ENCODE data around the gene REC114. TPM values are rescaled to one million over a fixed set of nuclear protein-coding genes. Genes with fewer than 3 reads are reported as not detected.

Gene REC114
- polyA plus RNA-seq, 2 donors, result not detected

GRCh38 chr15:73602446-73602843 lies 159.5 kb downstream of the REC114 start:
- WGBS, 2 donors, result 5 to 11% methylated on average over 1 of the region's 1 CpG
- Histone ChIP-seq H3K4me3 (ENCODE audit: low read depth in 1 of 2, low read length in 2 of 2) (no peak overlapping the region), H3K9me3 (ENCODE audit: control insufficient read depth in 2 of 2, insufficient read depth in 1 of 2, low read depth in 1 of 2, low read length in 1 of 2) (no peaks in the 10 kb centered on the region), H3K27me3 (ENCODE audit: control insufficient read depth in 1 of 2, insufficient read depth in 2 of 2, low read length in 2 of 2) (no peaks in the 10 kb centered on the region), H3K4me1 (ENCODE audit: control insufficient read depth in 2 of 2, insufficient read depth in 2 of 2, low read length in 1 of 2) (peaks cover 2 to 6% of the 10 kb centered on the region in 2 donors), H3K27ac (ENCODE audit: low read depth in 2 of 2, low read length in 1 of 2) (peak overlapping the region; percentile 73 to 88), H3K36me3 (ENCODE audit: control insufficient read depth in 2 of 2, insufficient read depth in 2 of 2, low read length in 1 of 2) (no peaks in the 10 kb centered on the region)

DNA sequence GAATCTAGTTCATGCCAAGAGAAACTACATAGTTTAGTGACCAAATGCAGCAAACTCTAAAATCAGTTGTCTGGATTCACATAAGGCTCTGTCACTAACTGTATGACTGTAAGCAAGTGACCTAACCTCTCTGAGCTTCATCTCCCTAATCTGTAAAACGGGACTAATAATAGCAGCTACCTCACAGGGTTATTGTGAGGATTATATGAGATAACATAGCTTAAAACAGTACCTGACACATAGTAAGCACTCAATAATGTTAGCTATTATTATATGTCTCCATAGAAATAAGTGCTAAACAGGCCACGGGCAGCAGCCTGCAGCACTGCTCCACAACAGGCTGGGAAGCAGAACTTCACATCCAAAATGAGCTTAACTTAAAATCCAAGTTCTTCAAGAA lies 160.0 kb downstream of the REC114 start:
- Histone ChIP-seq H3K36me3 (ENCODE audit: control insufficient read depth in 2 of 2, insufficient read depth in 2 of 2, low read length in 1 of 2) (no peaks in the 10 kb centered on the region), H3K27ac (ENCODE audit: low read depth in 2 of 2, low read length in 1 of 2) (no peak overlapping the region), H3K4me3 (ENCODE audit: low read depth in 1 of 2, low read length in 2 of 2) (no peak overlapping the region), H3K4me1 (ENCODE audit: control insufficient read depth in 2 of 2, insufficient read depth in 2 of 2, low read length in 1 of 2) (peaks cover 0 to 6% of the 10 kb centered on the region in 2 donors), H3K9me3 (ENCODE audit: control insufficient read depth in 2 of 2, insufficient read depth in 1 of 2, low read depth in 1 of 2, low read length in 1 of 2) (no peaks in the 10 kb centered on the region), H3K27me3 (ENCODE audit: control insufficient read depth in 1 of 2, insufficient read depth in 2 of 2, low read length in 2 of 2) (no peaks in the 10 kb centered on the region)
- WGBS, 2 donors, result 62% methylated on average over 2 of the region's 2 CpGs

DNA sequence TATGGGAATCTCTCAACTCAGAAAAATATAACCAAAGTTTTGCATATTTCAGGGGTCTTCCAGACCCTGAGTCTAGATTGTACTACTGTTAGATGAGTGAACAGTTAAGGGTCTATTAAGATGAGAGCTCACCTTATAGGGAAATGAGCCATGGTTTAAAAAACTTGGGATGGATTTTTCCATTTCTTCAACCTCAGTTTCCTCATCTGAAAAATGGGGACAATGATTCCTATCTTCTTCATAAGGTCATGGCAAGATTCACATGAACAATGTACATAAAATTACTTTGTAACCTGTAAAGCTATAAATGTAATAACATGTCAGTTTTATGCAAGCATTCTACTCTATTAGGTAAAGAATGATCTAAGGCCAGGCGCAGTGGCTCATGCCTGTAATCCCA lies 161.5 kb downstream of the REC114 start:
- Histone ChIP-seq H3K4me3 (ENCODE audit: low read depth in 1 of 2, low read length in 2 of 2) (no peak overlapping the region), H3K27ac (ENCODE audit: low read depth in 2 of 2, low read length in 1 of 2) (no peak overlapping the region), H3K36me3 (ENCODE audit: control insufficient read depth in 2 of 2, insufficient read depth in 2 of 2, low read length in 1 of 2) (no peaks in the 10 kb centered on the region), H3K9me3 (ENCODE audit: control insufficient read depth in 2 of 2, insufficient read depth in 1 of 2, low read depth in 1 of 2, low read length in 1 of 2) (no peaks in the 10 kb centered on the region), H3K4me1 (ENCODE audit: control insufficient read depth in 2 of 2, insufficient read depth in 2 of 2, low read length in 1 of 2) (peaks cover 0 to 6% of the 10 kb centered on the region in 2 donors), H3K27me3 (ENCODE audit: control insufficient read depth in 1 of 2, insufficient read depth in 2 of 2, low read length in 2 of 2) (no peaks in the 10 kb centered on the region)
- 92 to 95% methylated on average over 1 of the region's 1 CpG for WGBS, 2 donors

DNA sequence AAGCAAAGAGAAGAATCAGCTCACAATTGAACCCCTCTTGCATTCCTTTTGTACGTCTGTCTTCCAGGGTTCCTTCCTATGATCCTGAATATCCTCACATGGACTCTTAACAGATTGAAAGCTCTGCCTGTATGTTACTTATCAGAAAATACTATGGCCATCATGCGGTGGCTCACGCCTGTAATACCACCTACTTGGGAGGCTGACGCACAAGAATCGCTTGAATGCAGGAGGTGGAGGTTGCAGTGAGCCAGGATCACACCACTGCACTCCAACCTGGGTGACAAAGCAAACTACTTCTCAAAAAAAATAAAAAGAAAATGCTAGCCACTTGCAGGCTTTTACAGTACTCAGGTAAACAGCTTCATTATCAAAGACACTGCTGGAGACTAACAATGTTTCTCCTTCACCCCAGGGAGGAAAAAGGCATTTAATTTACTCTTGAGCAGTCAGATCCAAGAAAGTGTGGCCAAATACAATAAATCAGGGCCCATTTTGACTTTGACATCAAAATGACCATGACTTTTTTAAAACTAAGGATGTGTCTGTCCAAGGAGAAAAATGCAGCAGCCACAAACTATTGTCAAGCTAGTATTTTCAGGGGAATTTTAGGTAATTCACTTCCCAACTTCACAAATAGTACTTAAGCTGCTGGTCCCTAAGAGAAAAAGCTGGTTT lies 162.9 kb downstream of the REC114 start:
- no peaks in the 10 kb centered on the region for H3K36me3 ChIP-seq (ENCODE audit: control insufficient read depth in 2 of 2, insufficient read depth in 2 of 2, low read length in 1 of 2)
- WGBS, 2 donors, result 95 to 97% methylated on average over 5 of the region's 5 CpGs
- no peaks in the 10 kb centered on the region for H3K27me3 ChIP-seq (ENCODE audit: control insufficient read depth in 1 of 2, insufficient read depth in 2 of 2, low read length in 2 of 2)
- H3K4me3 ChIP-seq (ENCODE audit: low read depth in 1 of 2, low read length in 2 of 2), result no peak overlapping the region
- H3K27ac ChIP-seq (ENCODE audit: low read depth in 2 of 2, low read length in 1 of 2), result no peak overlapping the region
- H3K9me3 ChIP-seq (ENCODE audit: control insufficient read depth in 2 of 2, insufficient read depth in 1 of 2, low read depth in 1 of 2, low read length in 1 of 2), result no peaks in the 10 kb centered on the region
- peaks cover 0 to 6% of the 10 kb centered on the region in 2 donors for H3K4me1 ChIP-seq (ENCODE audit: control insufficient read depth in 2 of 2, insufficient read depth in 2 of 2, low read length in 1 of 2)

GRCh38 chr15:73607405-73607804 lies 164.4 kb downstream of the REC114 start:
- Histone ChIP-seq H3K9me3 (ENCODE audit: control insufficient read depth in 2 of 2, insufficient read depth in 1 of 2, low read depth in 1 of 2, low read length in 1 of 2) (no peaks in the 10 kb centered on the region), H3K4me3 (ENCODE audit: low read depth in 1 of 2, low read length in 2 of 2) (no peak overlapping the region), H3K27ac (ENCODE audit: low read depth in 2 of 2, low read length in 1 of 2) (no peak overlapping the region), H3K27me3 (ENCODE audit: control insufficient read depth in 1 of 2, insufficient read depth in 2 of 2, low read length in 2 of 2) (no peaks in the 10 kb centered on the region), H3K36me3 (ENCODE audit: control insufficient read depth in 2 of 2, insufficient read depth in 2 of 2, low read length in 1 of 2) (no peaks in the 10 kb centered on the region), H3K4me1 (ENCODE audit: control insufficient read depth in 2 of 2, insufficient read depth in 2 of 2, low read length in 1 of 2) (peaks cover 0 to 2% of the 10 kb centered on the region in 2 donors)
- 78 to 83% methylated on average over 2 of the region's 2 CpGs for WGBS, 2 donors

- H3K27me3 ChIP-seq (ENCODE audit: control insufficient read depth in 1 of 2, insufficient read depth in 2 of 2, low read length in 2 of 2), result no peaks in the 10 kb centered on the region
- H3K9me3 ChIP-seq (ENCODE audit: control insufficient read depth in 2 of 2, insufficient read depth in 1 of 2, low read depth in 1 of 2, low read length in 1 of 2), result no peaks in the 10 kb centered on the region
- H3K36me3 ChIP-seq (ENCODE audit: control insufficient read depth in 2 of 2, insufficient read depth in 2 of 2, low read length in 1 of 2), result no peaks in the 10 kb centered on the region
- H3K4me3 ChIP-seq (ENCODE audit: low read depth in 1 of 2, low read length in 2 of 2), result no peak overlapping the region
- H3K4me1 ChIP-seq (ENCODE audit: control insufficient read depth in 2 of 2, insufficient read depth in 2 of 2, low read length in 1 of 2), result peaks cover 0 to 2% of the 10 kb centered on the region in 2 donors
- no peak overlapping the region for H3K27ac ChIP-seq (ENCODE audit: low read depth in 2 of 2, low read length in 1 of 2)
- 41 to 43% methylated on average over 1 of the region's 1 CpG for WGBS, 2 donors
Observed at GRCh38 chr15:73607843-73608242, 164.9 kb downstream of the REC114 start.

DNA sequence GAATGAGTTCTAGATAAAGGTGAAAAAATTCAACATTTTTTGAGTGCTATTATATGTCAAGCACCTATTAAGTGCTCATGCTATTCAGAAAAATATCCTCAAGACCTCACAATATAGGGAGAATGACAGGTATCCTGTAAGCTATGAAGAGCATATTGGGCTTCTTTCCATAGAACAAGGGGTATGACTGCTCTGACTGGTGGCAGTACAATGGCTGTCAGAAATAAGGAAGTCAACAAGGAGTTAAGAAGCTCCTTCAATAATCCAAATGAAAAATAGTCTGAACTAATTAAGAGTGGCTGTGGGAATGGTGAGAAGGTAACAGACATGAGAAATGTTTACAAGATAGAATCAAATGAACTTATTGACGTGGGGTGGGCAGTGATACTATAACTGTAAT lies 165.5 kb downstream of the REC114 start:
- peaks cover 0 to 2% of the 10 kb centered on the region in 2 donors for H3K4me1 ChIP-seq (ENCODE audit: control insufficient read depth in 2 of 2, insufficient read depth in 2 of 2, low read length in 1 of 2)

GRCh38 chr15:73608941-73609340 lies 166.0 kb downstream of the REC114 start:
- Histone ChIP-seq H3K36me3 (ENCODE audit: control insufficient read depth in 2 of 2, insufficient read depth in 2 of 2, low read length in 1 of 2) (no peaks in the 10 kb centered on the region), H3K27ac (ENCODE audit: low read depth in 2 of 2, low read length in 1 of 2) (no peak overlapping the region), H3K4me1 (ENCODE audit: control insufficient read depth in 2 of 2, insufficient read depth in 2 of 2, low read length in 1 of 2) (peaks cover 0 to 2% of the 10 kb centered on the region in 2 donors), H3K27me3 (ENCODE audit: control insufficient read depth in 1 of 2, insufficient read depth in 2 of 2, low read length in 2 of 2) (no peaks in the 10 kb centered on the region), H3K9me3 (ENCODE audit: control insufficient read depth in 2 of 2, insufficient read depth in 1 of 2, low read depth in 1 of 2, low read length in 1 of 2) (no peaks in the 10 kb centered on the region), H3K4me3 (ENCODE audit: low read depth in 1 of 2, low read length in 2 of 2) (no peak overlapping the region)
- WGBS, 2 donors, result 56 to 60% methylated on average over 2 of the region's 2 CpGs

More for the DNA sequence above, 165.5 kb downstream of the REC114 start:
- Histone ChIP-seq H3K27me3 (ENCODE audit: control insufficient read depth in 1 of 2, insufficient read depth in 2 of 2, low read length in 2 of 2) (no peaks in the 10 kb centered on the region), H3K36me3 (ENCODE audit: control insufficient read depth in 2 of 2, insufficient read depth in 2 of 2, low read length in 1 of 2) (no peaks in the 10 kb centered on the region), H3K4me3 (ENCODE audit: low read depth in 1 of 2, low read length in 2 of 2) (no peak overlapping the region), H3K27ac (ENCODE audit: low read depth in 2 of 2, low read length in 1 of 2) (no peak overlapping the region), H3K9me3 (ENCODE audit: control insufficient read depth in 2 of 2, insufficient read depth in 1 of 2, low read depth in 1 of 2, low read length in 1 of 2) (no peaks in the 10 kb centered on the region)
- 64 to 75% methylated on average over 1 of the region's 1 CpG for WGBS, 2 donors

All from esophagus (tissue), 2 donors.